Measurements from ENCODE around the gene LPIN3.
"Not testable (repeated sequence)": the region's sequence is repeated elsewhere in the genome, so short reads cannot be mapped to it uniquely, and the experiment has no call there.

LPIN3 gene, protein sequence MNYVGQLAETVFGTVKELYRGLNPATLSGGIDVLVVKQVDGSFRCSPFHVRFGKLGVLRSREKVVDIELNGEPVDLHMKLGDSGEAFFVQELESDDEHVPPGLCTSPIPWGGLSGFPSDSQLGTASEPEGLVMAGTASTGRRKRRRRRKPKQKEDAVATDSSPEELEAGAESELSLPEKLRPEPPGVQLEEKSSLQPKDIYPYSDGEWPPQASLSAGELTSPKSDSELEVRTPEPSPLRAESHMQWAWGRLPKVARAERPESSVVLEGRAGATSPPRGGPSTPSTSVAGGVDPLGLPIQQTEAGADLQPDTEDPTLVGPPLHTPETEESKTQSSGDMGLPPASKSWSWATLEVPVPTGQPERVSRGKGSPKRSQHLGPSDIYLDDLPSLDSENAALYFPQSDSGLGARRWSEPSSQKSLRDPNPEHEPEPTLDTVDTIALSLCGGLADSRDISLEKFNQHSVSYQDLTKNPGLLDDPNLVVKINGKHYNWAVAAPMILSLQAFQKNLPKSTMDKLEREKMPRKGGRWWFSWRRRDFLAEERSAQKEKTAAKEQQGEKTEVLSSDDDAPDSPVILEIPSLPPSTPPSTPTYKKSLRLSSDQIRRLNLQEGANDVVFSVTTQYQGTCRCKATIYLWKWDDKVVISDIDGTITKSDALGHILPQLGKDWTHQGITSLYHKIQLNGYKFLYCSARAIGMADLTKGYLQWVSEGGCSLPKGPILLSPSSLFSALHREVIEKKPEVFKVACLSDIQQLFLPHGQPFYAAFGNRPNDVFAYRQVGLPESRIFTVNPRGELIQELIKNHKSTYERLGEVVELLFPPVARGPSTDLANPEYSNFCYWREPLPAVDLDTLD

GRCh38 chr20:41340327-41341055, at the start of gene LPIN3:
Gene LPIN3 (plus strand): TSS chr20:41340821. CDS start chr20:41345804, 4,983 bp downstream.
- in situ Hi-C loops (cut with MboI; ENCODE audit: low sequenced_read_pairs): loop anchor here (5.0 kb wide), 1 partner anchor 163 kb away; no protein-coding TSS in a partner anchor

- in situ Hi-C loops (cut with MboI; ENCODE audit: low sequenced_read_pairs): no loop called here
Measured at GRCh38 chr20:41293269-41294037, 47.2 kb upstream of the LPIN3 start.

- in situ Hi-C loops (cut with MboI; ENCODE audit: low sequenced_read_pairs): no loop called here
Measured at GRCh38 chr20:41299899-41300298, 40.7 kb upstream of the LPIN3 start.

DNA sequence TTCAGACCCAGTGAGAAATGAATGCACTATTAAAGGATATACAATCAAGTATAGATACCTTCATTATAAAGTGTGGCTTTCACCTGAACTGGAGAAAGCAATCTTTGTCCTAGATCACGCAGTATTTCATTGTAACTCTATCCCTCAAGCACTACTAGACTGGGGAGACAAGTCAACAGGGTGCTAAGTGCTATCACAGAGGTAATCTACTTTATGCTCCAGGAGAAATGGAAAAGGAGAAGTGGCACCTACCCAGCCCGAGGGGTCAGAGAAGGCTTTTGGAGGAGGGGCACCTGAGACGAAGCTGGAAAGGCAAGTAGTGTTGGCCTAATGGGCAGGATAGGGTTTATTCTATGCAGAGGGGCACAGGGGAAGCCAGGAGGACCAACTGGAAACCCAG, 40.2 kb upstream of the LPIN3 start:
- in situ Hi-C loops (cut with MboI; ENCODE audit: low sequenced_read_pairs): no loop called here

GRCh38 chr20:41300886-41301285, 39.7 kb upstream of the LPIN3 start:
- in situ Hi-C loops (cut with MboI; ENCODE audit: low sequenced_read_pairs): no loop called here

GRCh38 chr20:41304002-41304401, 36.6 kb upstream of the LPIN3 start:
- in situ Hi-C loops (cut with MboI; ENCODE audit: low sequenced_read_pairs): no loop called here

GRCh38 chr20:41304424-41305079, 36.1 kb upstream of the LPIN3 start:
- in situ Hi-C loops (cut with MboI; ENCODE audit: low sequenced_read_pairs): no loop called here

GRCh38 chr20:41306061-41306727, 34.4 kb upstream of the LPIN3 start:
- in situ Hi-C loops (cut with MboI; ENCODE audit: low sequenced_read_pairs): no loop called here

GRCh38 chr20:41307021-41307420, 33.6 kb upstream of the LPIN3 start:
- in situ Hi-C loops (cut with MboI; ENCODE audit: low sequenced_read_pairs): no loop called here

DNA sequence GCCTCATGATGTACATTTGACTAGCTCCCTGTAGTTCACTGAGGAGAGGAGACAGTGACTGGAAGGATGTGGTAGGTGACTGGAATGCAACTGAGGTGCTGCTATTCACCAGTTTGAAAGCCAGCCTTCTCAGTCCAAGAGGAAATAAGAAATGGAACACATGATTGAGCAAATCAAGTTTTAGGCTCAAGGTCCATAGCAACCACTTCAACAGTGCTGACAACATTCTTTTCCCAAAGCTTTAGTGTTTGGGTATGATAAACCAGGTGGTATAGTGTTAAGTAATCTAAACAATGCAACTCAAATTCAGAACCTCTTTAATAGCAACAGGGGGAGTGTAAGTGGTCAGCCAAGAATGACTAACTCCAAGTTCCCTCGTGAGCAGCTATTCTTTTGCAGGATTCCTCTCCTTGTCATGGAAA, 32.3 kb upstream of the LPIN3 start:
- in situ Hi-C loops (cut with MboI; ENCODE audit: low sequenced_read_pairs): no loop called here

GRCh38 chr20:41308726-41309413, 31.8 kb upstream of the LPIN3 start:
- in situ Hi-C loops (cut with MboI; ENCODE audit: low sequenced_read_pairs): no loop called here

GRCh38 chr20:41309817-41310216, 30.8 kb upstream of the LPIN3 start:
- in situ Hi-C loops (cut with MboI; ENCODE audit: low sequenced_read_pairs): no loop called here

- in situ Hi-C loops (cut with MboI; ENCODE audit: low sequenced_read_pairs): not testable (repeated sequence)
Measured at GRCh38 chr20:41312009-41312408, 28.6 kb upstream of the LPIN3 start.

GRCh38 chr20:41314386-41314785, 26.2 kb upstream of the LPIN3 start:
- in situ Hi-C loops (cut with MboI; ENCODE audit: low sequenced_read_pairs): no loop called here

GRCh38 chr20:41316051-41316450, 24.6 kb upstream of the LPIN3 start:
- in situ Hi-C loops (cut with MboI; ENCODE audit: low sequenced_read_pairs): no loop called here

- in situ Hi-C loops (cut with MboI; ENCODE audit: low sequenced_read_pairs): no loop called here
Measured at GRCh38 chr20:41316602-41317545, 23.7 kb upstream of the LPIN3 start.

GRCh38 chr20:41317546-41318270, 22.9 kb upstream of the LPIN3 start, which contains the start of gene ZHX3:
Gene ZHX3 (minus strand): TSS chr20:41317731. CDS start chr20:41204916, 112,815 bp downstream.
- in situ Hi-C loops (cut with MboI; ENCODE audit: low sequenced_read_pairs): no loop called here

Data from HL-60/S4 (cell line).